Astrocyte (in vitro differentiated cells and primary cell): Measurements from ENCODE around the gene AQP11. TPM values are rescaled to one million over a fixed set of nuclear protein-coding genes. Genes with fewer than 3 reads are reported as not detected.
A peak's percentile ranks its signal among the peaks of the same experiment; 100 is the strongest.

ENCODE experiments used
- DNase-seq: peaks from one replicate; pipeline ENCODE4 v3.0.0-alpha.2; 2010; ENCODE audit warnings: low read depth
- FAIRE-seq: peaks from 2 replicates; lab custom pipeline; 2011; peaks lifted over from hg19 to GRCh38; lab: Jason Lieb, UNC
- H2AFZ ChIP-seq: 2 replicates; pipeline ENCODE4 v1.6.0; 2012; ENCODE audit warnings: low read depth, low read length, inconsistent platforms
- H3K27ac ChIP-seq: 2 replicates; pipeline ENCODE4 v1.5.1; 2011; ENCODE audit warnings: low read depth, low read length, inconsistent platforms
- H3K27me3 ChIP-seq: 2 replicates; pipeline ENCODE4 v1.6.0; 2011; ENCODE audit warnings: low read length, inconsistent platforms; ENCODE audit not compliant: insufficient read depth
- H3K36me3 ChIP-seq: 2 replicates; pipeline ENCODE4 v1.5.1; 2011; ENCODE audit warnings: low read length, inconsistent platforms; ENCODE audit not compliant: insufficient read depth
- H3K4me1 ChIP-seq: 2 replicates; pipeline ENCODE4 v1.5.1; 2011; ENCODE audit warnings: low read length, inconsistent platforms; ENCODE audit not compliant: insufficient read depth
- H3K4me2 ChIP-seq: 2 replicates; pipeline ENCODE4 v1.6.0; 2012; ENCODE audit warnings: low read length, inconsistent platforms
- H3K4me3 ChIP-seq: 2 replicates; pipeline ENCODE4 v1.5.1; 2011; ENCODE audit warnings: low read depth, mild to moderate bottlenecking, low read length, inconsistent platforms; ENCODE audit not compliant: insufficient read depth
- H3K79me2 ChIP-seq: 2 replicates; pipeline ENCODE4 v1.6.0; 2012; ENCODE audit warnings: mild to moderate bottlenecking, low read length, inconsistent platforms; ENCODE audit not compliant: insufficient read depth
- H3K9ac ChIP-seq: 2 replicates; pipeline ENCODE4 v1.6.0; 2012; ENCODE audit warnings: mild to moderate bottlenecking, low read length, inconsistent platforms
- H3K9me3 ChIP-seq: 2 replicates; pipeline ENCODE4 v1.5.1; 2012; ENCODE audit warnings: low read depth, mild to moderate bottlenecking, low read length, inconsistent platforms; ENCODE audit not compliant: insufficient read depth
- H4K20me1 ChIP-seq: 2 replicates; pipeline ENCODE4 v1.6.0; 2012; ENCODE audit warnings: low read length, inconsistent platforms; ENCODE audit not compliant: insufficient read depth
- H3K27ac Mint-ChIP-seq: one replicate; pipeline ENCODE4 v1.8.0; 2021; ENCODE audit warnings: mild to moderate bottlenecking, mixed read lengths; ENCODE audit not compliant: unreplicated experiment
- H3K27me3 Mint-ChIP-seq: one replicate; pipeline ENCODE4 v1.8.0; 2021; ENCODE audit warnings: low read depth, mixed read lengths; ENCODE audit not compliant: unreplicated experiment
- H3K36me3 Mint-ChIP-seq: one replicate; pipeline ENCODE4 v1.8.0; 2021; ENCODE audit warnings: low read depth, mixed read lengths; ENCODE audit not compliant: unreplicated experiment
- H3K4me1 Mint-ChIP-seq: one replicate; pipeline ENCODE4 v1.8.0; 2021; ENCODE audit warnings: low read depth, mixed read lengths; ENCODE audit not compliant: unreplicated experiment
- H3K4me3 Mint-ChIP-seq: one replicate; pipeline ENCODE4 v1.8.0; 2021; ENCODE audit warnings: mild to moderate bottlenecking, moderate library complexity, mixed read lengths; ENCODE audit not compliant: unreplicated experiment
- H3K9me3 Mint-ChIP-seq: one replicate; pipeline ENCODE4 v1.8.0; 2021; ENCODE audit warnings: mild to moderate bottlenecking, mixed read lengths; ENCODE audit not compliant: unreplicated experiment
- CTCF ChIP-seq: IDR thresholded peaks from 2 replicates; pipeline ENCODE4 v1.5.1; 2011; ENCODE audit warnings: low read depth, mild to moderate bottlenecking, inconsistent platforms, low read length, moderate library complexity; ENCODE audit not compliant: insufficient read depth
- EZH2 ChIP-seq: IDR thresholded peaks from 2 replicates; pipeline ENCODE4 v1.6.1; 2012; ENCODE audit warnings: mild to moderate bottlenecking, low read length, inconsistent platforms; ENCODE audit not compliant: insufficient read depth
- total RNA-seq: library from RNA; stranded (reverse); gene quantifications from 2 replicates; pipeline ENCODE4 v1.2.1, GENCODE V29; 2021

The AQP11 gene
- total RNA-seq, 1 donor from 2014 or later = 0.91 TPM

- no peak for FAIRE-seq
- Mint-ChIP-seq H3K9me3 (peaks cover 4% of the 10 kb centered on the region), H3K36me3 (peaks cover 1% of the 10 kb centered on the region), H3K4me1 (peaks cover 14% of the 10 kb centered on the region), H3K4me3 (no peak overlapping the region), H3K27ac (no peak overlapping the region), H3K27me3 (no peaks in the 10 kb centered on the region)
- Histone ChIP-seq H3K9me3 (no peaks in the 10 kb centered on the region), H3K27ac (no peak overlapping the region), H3K9ac (no peak overlapping the region), H3K4me3 (no peak overlapping the region), H3K4me1 (peaks cover 4% of the 10 kb centered on the region), H3K4me2 (no peak overlapping the region), H3K36me3 (no peaks in the 10 kb centered on the region), H2AFZ (no peak overlapping the region), H3K27me3 (no peaks in the 10 kb centered on the region), H3K79me2 (no peaks in the 10 kb centered on the region), H4K20me1 (no peaks in the 10 kb centered on the region)
- peak; percentile 4 for DNase-seq
- TF ChIP-seq CTCF = peak; percentile 19
- no peak for TF ChIP-seq EZH2
These were observed 32.2 kb upstream of the AQP11 start for GRCh38 chr11:77557553-77557952.

- Histone ChIP-seq H3K36me3 (no peaks in the 10 kb centered on the region), H3K4me3 (no peak overlapping the region), H3K4me1 (peaks cover 4% of the 10 kb centered on the region), H3K4me2 (no peak overlapping the region), H3K9me3 (no peaks in the 10 kb centered on the region), H4K20me1 (no peaks in the 10 kb centered on the region), H3K27me3 (no peaks in the 10 kb centered on the region), H3K79me2 (no peaks in the 10 kb centered on the region), H3K27ac (no peak overlapping the region), H3K9ac (no peak overlapping the region), H2AFZ (no peak overlapping the region)
- FAIRE-seq = no peak
- H3K9me3 Mint-ChIP-seq = peaks cover 7% of the 10 kb centered on the region
- H3K27me3 Mint-ChIP-seq = no peaks in the 10 kb centered on the region
- peaks cover 1% of the 10 kb centered on the region for H3K36me3 Mint-ChIP-seq
- TF ChIP-seq EZH2 (no peak), CTCF (no peak)
- DNase-seq = no peak
- peaks cover 14% of the 10 kb centered on the region for H3K4me1 Mint-ChIP-seq
- H3K4me3 Mint-ChIP-seq = no peak overlapping the region
- H3K27ac Mint-ChIP-seq = no peak overlapping the region
These were observed 31.4 kb upstream of the AQP11 start for GRCh38 chr11:77558380-77558779.

GRCh38 chr11:77559686-77560401 lies 29.9 kb upstream of the AQP11 start:
- Mint-ChIP-seq H3K4me3 (no peak overlapping the region), H3K4me1 (peaks cover 14% of the 10 kb centered on the region), H3K36me3 (peaks cover 1% of the 10 kb centered on the region), H3K27me3 (no peaks in the 10 kb centered on the region), H3K27ac (no peak overlapping the region), H3K9me3 (peaks cover 7% of the 10 kb centered on the region)
- H3K9ac ChIP-seq = no peak overlapping the region
- TF ChIP-seq CTCF (no peak), EZH2 (no peak)
- no peaks in the 10 kb centered on the region for H3K36me3 ChIP-seq
- H3K4me3 ChIP-seq = no peak overlapping the region
- H2AFZ ChIP-seq = no peak overlapping the region
- H3K4me1 ChIP-seq = peaks cover 4% of the 10 kb centered on the region
- DNase-seq (peak; percentile 86), FAIRE-seq (peak; percentile 17)
- no peaks in the 10 kb centered on the region for H3K27me3 ChIP-seq
- no peaks in the 10 kb centered on the region for H3K79me2 ChIP-seq
- H3K9me3 ChIP-seq = no peaks in the 10 kb centered on the region
- no peak overlapping the region for H3K4me2 ChIP-seq
- H4K20me1 ChIP-seq = no peaks in the 10 kb centered on the region
- H3K27ac ChIP-seq = no peak overlapping the region
